Measurements from ENCODE around the gene DHCR24.

DNA sequence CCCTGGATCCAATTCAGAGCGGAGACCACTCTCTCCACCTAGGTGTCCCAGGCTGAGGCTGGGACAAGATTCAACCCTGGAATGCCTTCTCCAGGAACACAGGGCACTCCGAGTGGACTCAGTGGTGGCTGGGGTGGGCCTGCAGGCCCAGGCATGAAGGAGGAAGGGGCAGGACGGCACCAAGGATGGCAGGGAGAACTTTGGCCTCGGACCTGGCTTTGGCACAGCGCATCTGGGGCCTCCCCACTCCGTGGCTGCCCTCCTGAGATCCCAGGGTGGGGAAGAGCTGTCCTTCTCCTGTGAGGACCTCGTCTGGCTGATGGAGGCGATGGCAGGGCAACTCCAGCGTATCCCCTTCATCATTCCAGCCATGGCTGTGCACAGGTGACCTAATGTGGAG, 35.6 kb downstream of the DHCR24 start:
- TF ChIP-seq EZH2 (IDR thresholded peaks at IDR 0.05; ENCODE audit: borderline replicate concordance, low read length), result no peak
- TF ChIP-seq, protein P1, sequence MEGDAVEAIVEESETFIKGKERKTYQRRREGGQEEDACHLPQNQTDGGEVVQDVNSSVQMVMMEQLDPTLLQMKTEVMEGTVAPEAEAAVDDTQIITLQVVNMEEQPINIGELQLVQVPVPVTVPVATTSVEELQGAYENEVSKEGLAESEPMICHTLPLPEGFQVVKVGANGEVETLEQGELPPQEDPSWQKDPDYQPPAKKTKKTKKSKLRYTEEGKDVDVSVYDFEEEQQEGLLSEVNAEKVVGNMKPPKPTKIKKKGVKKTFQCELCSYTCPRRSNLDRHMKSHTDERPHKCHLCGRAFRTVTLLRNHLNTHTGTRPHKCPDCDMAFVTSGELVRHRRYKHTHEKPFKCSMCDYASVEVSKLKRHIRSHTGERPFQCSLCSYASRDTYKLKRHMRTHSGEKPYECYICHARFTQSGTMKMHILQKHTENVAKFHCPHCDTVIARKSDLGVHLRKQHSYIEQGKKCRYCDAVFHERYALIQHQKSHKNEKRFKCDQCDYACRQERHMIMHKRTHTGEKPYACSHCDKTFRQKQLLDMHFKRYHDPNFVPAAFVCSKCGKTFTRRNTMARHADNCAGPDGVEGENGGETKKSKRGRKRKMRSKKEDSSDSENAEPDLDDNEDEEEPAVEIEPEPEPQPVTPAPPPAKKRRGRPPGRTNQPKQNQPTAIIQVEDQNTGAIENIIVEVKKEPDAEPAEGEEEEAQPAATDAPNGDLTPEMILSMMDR (IDR thresholded peaks at IDR 0.05; ENCODE audit: low read length), result no peak
